HG03196 (cell line): ENCODE measurements around the gene ERRFI1.

Experiments
- ATAC-seq: cut with Tn5 transposase; IDR thresholded peaks from one replicate; pipeline ENCODE4 v1.9.1; 2021; ENCODE audit not compliant: unreplicated experiment

Gene ERRFI1

DNA sequence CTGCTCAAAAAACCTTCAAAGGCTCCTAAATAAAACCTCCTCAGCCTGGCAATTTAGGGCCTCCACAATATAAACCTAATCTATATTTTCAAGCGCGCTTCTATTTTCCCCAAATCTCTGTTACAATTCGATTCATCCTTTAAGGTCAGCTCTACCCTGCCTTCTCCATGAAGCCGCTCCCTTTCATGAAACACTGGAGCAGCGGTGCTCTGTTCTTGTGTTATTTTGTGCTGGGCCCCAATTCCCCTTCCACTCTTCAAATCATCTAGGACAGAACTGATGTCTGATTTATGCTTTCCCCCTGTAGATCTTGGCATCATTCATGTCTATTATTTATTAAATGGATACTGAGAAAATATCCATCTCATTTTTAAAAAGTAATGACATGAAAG, 6.9 kb downstream of the ERRFI1 start:
- no peak for ATAC-seq

DNA sequence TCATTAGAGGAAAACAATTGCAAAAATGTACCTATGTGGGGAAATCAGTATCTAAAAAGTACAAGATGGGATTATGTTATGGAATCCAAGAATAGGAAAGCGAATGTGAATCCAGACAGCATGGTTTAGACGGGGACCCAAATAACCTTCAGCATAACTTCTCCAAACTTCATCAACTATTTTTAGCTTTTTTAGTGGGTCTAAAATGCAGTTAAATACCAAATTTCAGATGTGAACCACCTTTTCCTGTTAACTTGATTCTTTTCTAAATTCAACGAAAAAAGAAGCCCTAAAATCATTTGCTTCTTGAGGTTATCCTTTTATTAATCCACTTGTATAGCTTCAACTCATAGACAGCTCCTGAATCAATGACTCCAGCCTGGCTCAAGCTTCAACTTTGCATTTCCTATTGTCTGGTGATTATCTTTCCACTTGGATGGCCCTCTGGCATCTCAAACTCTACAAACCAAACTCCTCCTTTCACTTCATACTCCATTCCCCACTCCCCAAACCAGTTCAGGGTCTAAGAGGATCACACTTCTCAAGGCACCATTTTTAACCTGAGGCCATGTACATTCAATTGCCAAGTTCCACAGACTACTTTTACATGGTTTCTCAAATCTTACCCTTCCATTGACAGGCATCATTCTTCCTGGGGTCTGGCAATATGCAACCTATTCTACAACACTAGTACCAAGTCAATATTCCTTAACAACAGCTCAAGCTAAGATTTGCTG, 7.4 kb downstream of the ERRFI1 start:
- ATAC-seq: no peak

DNA sequence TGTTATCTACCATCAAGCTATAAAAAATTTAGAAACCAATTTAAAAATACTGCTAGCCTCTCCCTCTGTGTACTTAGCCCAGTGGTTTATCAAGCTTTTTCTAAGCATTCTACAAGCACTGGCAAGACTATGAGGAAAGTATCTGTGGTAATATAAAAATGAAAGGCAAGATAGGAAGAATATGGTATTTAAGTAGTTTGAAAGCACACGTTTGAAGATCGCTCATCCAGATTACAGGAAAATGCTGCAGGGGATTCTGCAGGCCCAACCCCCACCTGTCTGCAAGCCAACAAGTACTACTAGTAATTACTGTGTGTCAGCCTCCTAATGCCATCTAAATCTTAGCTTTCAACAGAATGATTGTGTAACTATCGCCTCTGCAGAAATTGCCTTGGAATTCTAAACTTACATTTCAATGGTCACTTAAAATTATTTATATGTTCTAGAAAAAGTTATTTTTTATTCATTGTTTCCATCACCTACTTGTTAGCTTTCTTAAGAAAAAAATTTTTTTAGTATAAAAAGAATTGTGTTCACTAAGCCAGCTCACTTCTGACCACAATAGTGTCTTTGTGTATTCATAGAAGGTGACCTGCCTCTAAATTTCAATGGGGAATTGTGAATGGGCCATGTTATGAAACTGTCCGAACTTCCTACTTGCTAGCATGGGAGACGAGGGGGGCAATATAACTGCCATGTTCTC, 8.5 kb downstream of the ERRFI1 start:
- no peak for ATAC-seq

DNA sequence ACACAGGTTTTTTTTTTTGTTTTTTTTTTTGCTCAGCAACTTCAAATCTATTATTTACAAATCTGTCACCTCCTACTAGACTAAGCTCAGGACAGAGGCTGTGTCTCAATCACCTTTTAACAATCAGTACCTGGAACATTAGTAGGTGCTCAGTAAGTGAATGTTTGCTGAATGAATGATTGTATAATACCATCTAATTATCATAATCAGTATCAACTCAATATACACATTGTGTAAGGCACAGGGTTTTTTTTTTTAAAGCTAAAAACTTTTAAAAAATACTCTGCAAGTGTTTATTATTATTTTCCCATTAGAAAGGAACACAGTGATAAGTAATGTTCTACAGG, 9.2 kb downstream of the ERRFI1 start:
- ATAC-seq: no peak

DNA sequence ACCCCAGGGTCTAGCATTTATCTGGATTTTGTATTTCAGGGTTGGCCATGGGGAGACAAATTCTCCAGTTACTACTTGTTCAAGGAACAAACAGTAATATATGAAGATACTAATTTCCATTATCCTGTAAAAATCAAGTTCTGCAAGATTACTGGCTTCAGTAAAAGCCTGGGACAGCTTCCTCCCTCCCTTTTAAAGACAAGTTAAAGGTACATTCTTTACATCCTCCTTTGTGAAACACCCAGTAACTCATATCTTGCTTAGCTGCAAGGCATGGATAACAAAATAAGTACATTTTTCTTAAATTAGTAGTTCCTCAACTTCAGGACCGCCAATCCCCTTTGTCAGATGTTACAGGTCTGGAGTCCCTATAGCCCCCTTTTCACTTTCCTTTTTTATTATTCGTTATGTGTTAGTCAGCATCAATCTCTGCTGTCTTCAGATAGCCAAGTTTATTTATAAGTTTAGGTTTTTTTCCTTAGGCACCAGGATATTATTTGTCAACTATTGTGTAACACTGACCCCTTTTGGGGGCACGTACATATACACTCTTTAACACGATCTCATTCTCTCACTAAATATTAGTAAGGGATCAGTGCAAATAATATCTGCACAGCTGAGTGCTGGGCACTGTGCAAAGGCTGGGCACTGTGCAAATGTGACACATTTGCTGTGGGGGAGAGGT, 9.8 kb downstream of the ERRFI1 start:
- no peak for ATAC-seq

DNA sequence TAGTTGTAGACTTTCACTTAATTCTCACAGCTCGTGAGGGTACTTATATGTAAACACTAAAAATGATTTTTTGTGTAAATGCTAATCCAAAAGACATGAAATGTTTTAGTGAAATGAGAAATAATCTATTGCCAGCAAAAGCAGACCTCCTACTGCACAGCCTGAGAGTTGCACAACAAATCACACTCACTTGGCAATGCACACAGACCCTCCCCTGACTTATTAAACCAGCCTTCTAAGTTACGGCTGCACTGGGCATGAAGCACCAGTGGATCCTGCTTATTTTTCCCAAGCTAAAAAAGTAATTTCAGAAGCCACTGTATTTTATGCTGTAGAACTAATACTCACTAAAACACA, 10.3 kb downstream of the ERRFI1 start:
- ATAC-seq: no peak

DNA sequence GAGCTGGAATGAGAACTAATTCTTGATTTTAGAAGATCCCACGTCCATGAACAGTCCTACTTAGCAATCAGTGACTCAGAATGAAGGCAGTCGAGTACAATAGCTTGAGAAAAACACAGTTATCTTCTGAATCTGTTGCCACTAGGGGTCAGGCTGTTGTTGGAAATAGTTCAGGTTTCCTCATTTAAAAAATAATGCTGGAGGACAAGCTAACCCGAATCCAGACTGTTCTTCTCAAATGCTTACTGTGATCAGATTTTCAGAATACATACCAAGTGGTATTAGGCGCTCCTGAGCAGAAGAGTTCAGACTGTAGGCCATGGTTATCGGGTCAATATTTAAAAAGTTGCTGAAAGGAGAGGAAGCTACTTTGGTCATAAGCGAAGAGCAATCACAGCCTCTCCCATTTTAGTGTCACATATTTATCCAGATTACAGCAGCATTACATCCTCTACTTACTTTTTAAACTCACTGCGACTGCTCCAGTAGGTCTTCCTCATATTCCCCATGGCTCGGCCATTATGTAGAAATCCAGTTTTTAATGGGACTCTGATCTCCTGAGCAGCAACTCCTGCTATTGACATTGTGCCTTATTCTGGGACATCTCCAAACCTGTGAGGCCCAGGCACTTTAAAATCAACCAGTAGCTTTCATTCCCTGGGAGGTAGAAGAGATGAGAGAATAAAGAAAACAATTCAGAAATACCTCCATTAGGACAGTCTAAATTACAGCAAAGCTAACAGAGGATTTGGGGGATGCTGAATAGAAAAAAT, 10.9 kb downstream of the ERRFI1 start:
- no peak for ATAC-seq

DNA sequence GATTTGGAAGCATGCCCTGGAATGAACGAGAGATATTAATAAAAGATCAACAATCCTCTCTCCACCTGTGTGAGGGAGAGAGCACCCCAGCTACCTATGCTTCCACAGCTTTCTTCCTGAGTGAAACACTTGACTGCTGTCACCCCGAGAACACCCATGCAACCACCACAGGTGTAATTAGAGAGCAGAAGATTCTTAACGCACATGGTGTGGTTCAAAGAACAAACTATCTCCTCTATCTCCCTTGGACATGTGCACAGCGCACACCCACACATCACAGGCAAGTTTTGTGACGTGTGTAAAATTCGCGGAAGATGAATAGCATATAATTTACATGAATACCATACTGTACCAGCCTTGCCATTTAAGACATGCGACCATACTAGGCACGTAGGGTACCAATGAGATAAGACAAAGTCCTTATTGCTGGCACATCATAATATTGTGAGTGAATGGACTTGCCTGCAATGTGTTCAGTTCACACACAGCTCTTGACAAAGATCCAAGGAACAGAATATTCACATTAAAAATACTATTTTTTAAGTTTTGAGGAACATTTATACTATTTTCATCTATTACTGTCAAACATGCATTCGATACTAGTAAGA, 11.6 kb downstream of the ERRFI1 start:
- ATAC-seq: no peak

DNA sequence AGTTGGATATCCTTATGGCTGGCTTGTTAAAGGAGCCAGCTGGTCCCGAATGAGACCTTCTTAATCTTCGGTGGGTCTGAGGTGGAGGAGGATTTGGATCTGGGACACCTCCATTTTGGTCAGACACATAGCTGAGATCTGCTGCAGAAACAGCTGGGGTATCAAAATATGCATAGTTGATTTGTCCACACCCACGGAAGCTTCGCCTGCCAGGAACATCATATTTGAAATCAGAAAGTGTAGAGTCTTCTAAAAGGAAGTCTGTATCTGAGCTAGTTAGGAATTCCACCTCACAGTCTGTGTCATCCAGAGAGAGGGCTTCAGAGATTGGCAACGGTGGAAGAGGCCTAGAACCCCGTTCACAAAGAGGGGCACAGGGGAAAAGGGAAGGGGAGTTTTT, 12.3 kb downstream of the ERRFI1 start:
- ATAC-seq: no peak

DNA sequence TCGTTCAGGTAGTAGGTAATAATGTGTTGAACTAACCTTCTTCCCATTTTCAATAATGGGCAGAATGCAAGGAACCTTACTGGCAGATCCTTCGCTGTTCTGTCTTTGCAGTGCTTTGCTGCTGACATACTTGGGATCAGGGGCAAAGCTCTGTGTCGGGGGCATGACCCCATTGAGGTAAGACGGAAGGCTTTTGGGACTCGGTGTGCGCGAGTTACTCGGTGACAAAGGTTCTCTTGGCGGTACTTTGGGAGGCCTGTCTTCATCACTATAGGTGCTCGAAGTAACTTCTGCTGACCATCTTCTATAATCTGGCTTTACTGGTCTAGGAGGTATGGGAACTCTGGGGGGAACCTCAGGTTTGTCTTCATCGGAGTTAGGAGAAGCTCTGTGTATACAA, 12.7 kb downstream of the ERRFI1 start:
- no peak for ATAC-seq

DNA sequence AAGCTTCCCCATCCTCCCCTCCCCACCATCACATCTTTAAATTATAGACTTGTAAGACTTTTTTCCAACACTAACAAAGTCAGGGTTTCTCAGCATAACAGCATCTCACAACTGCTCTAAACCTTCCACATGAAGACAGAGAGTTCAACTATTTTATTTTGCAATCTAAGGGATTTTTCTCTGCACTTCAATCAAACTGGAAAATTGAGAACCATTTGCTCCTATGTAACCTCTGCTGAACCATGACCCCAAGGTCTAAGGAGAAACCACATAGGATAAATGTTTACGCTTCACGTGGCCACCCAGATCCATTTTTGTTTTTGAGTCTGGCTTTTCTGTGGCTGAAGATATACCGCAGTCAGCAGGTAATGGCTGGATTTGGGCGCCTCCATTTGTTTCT, 13.2 kb downstream of the ERRFI1 start:
- ATAC-seq: no peak

DNA sequence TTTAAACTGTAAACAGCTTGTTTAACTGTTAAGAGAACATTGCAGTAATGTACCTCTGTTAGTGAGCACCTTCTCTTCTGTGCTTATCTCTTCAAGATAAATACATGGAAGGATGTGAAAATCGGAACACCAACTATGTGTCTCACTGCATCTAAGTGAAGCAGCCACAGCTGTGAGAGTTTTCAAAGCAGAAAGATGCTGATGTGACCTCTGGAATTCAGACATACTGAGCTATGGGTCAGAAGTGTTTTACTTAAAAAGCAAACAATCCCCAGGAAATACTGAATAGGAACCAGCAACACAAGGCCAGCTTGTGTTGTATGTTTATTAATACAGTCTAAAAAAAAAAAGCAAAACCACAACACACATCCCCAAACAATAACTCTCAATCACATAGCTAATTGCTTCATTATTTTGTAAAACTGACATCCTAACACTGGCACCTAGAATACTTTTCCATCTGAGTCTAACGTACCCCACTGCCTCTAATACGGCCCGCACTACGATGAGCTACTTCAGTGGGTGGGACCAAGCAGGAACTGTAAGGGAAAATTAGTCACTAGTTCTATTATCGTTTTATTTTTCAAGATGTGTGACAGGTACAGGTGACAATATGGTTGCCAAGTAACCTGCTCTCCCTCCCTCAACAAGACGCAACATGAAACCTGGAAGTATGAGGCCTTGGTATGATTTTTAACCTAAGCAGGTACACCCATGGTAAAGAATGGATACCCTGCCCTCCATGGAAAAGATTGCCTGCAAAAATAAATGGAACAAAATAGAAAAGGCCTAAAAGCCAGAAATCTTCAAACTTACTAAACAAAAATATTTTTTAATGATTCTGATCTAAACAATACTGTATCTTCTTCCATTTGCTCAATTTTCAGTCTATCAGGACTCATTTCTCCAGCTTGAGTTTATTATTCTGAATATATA, 13.9 kb downstream of the ERRFI1 start:
- ATAC-seq: no peak

DNA sequence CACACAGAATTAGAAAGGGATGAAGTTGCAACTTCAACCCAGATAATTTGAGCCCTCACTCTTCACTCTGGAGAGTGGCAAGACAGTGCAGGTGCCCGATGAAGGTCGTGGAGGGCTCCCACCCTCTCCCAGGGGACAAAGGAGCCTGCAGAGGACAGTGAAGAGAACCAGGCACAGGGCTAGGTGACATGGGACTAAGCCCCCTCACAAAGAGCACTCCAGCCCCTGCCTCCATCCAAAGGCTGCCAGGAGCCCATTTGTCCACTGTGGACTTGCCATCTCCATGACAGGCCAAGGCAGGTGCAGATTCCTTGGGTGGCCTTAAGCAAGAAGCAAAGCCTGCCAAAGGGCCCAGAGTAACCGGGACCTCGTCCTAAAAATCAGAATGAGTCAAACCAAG, 15.1 kb downstream of the ERRFI1 start:
- no peak for ATAC-seq

DNA sequence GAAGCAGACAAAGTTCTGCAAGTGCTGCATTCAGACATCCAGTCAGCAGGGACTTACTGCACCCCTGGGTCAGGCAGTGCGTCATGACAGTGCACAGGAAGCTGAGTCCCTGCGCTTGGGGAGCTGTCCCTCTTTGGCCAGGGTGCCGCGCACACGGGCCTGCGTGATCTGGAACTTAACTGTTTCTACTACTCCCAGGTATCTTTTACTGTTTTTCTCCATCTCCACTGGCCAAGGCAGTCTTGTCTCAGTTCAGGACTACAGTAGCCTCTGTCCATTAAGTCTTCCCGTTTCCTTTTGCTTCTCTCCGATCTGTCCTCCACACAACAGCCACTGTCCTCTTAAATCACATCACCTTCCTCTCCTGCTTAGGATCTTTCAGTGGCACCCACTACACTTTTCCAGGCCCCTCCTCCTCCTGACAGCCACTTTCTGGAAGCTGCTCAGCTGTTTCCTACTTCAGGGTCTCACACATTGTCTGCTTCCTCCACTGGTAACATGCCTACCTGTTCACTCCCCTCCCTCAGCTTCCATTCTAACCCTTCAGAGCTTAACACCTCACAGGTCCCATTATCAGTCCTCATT, 15.9 kb downstream of the ERRFI1 start:
- ATAC-seq: no peak

DNA sequence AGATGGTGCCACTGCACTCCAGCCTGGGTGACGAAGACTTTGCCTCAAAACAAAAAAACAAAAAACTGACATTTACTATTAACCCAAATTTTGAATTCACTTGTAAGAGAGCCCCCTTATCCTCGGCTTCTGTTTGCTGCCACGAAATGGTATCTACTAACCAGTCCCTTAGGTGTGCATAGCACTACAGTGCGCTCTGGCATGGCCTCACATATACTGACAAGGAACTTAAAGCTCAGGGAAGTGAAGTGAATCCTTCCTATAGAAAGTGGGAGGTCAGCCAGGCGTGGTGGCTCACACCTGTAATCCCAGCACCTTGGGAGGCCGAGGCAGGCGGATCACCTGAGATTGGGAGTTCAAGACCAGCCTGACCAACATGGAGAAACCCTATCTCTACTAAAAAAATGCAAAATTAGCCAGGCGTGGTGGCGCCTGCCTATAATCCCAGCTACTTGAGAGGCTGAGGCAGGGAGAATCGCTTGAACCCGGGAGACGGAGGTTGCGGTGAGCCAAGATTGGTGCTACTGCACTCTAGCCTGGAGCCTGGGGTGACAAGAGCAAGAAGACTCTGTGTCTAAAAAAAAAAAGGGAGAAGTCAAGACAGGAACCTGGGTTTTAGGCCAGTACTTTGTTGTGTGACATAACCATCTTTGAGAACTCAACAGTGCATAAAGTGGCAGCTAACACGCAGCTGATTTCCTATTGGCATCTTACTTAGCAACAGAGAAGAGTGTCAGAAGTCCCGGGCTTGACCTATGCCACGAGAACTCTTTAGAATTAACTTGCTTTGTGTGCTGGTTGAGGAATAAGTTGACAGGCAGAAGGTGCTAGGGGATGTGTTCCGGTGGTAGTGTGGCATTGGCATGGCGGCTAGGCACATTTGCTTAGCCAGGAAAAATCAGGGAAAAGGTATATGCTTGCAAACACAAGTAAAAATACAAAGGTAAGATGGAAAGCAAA, 16.8 kb downstream of the ERRFI1 start:
- no peak for ATAC-seq

DNA sequence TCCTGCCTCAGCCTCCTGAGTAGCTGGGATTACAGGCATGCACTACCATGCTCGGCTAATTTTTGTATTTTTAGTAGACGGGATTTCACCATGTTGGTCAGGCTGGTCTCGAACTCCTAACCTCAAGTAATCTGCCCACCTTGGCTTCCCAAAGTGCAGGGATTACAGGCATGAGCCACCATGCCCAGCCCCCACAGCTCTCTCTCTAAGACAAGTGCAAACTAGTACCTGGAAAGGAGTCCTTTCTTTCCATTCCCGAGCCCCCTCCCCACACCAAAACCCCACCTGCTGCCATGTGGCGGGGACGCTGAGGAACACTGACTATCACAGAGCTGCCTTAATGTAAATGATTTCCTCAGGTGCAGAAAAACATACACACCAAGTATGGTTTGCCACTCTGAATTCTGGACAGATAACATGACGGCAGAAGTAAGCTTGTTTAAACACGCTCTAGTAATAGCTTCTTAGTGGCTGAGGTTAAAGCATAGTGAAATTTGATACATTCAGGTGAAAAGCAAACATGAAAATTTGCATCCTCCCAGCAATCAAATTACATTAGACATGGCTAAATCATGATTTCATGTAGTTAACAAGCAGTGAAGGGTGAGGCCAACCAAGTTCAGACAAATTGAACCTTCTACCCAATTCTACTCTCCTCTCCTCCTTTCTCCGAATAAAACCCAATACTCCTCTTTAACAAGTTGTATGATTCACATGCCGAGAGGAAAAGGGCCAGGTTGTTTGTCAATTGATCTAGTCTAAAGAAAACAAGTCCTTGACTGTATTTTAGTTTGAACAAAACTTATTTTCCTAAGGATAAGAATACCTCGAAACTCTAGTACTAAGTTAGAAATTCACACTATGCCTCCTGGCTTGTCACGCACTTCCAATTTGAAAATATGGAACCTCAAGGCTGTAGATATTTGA, 19.8 kb downstream of the ERRFI1 start:
- ATAC-seq: no peak

DNA sequence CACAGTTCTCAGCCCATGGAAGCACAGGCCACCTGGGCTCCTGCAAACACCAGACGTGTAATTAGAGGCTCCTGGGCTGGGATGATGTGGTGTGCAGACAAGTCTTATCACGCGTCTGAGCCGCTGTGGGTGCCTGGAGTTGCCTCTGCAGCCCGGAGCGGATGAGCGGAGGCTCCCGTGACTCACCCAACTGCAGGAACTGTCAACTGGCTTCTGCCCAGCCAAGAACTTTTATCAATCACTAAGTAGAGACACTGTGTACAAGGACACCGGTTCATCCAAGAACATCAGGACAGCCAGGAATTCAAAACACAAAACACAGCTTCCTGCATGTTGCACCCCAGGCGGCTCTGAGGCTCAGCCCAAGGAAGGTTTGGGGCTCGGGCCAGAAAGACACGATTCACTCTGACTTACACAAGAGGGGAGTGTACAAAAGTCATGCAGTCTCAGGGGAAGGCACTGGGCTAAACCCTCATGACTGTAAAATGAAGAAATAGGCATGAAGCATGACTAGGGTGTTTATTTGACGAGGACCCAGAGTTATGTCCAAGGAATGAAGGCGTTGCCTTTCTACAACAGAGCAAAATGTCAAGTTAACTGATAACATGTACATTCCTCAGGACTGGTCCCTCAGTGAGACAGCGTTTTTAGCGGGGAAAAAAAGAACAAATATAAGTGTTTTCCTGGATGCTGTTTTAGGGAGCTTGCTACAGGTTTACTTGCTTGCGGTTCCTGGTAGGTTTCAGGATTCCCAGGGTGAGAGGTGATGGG, 21.1 kb downstream of the ERRFI1 start:
- no peak for ATAC-seq
